NT2/D1 (cell line): Measurements from ENCODE around the gene AASS.

Source experiments
- SUZ12 ChIP-seq: IDR thresholded peaks from 2 replicates; pipeline ENCODE4 v1.6.1; 2011; ENCODE audit not compliant: insufficient read length, insufficient read depth; ENCODE audit errors: extremely low read depth
- ZNF274 ChIP-seq: IDR thresholded peaks from 2 replicates; pipeline ENCODE4 v1.6.1; 2011; ENCODE audit warnings: mild to moderate bottlenecking, low read depth, low read length

- TF ChIP-seq SUZ12: no peak
- TF ChIP-seq ZNF274: no peak
Measured at GRCh38 chr7:122155566-122155965, 11.5 kb upstream of the AASS start.
